D341Med (cell line): ENCODE measurements around the gene RAP2A.
A peak's percentile ranks its signal among the peaks of the same experiment; 100 is the strongest.

ENCODE experiments used
- DNase-seq: peaks from one replicate; pipeline ENCODE4 v3.0.0; 2012; ENCODE audit warnings: low spot score

The RAP2A gene

DNA sequence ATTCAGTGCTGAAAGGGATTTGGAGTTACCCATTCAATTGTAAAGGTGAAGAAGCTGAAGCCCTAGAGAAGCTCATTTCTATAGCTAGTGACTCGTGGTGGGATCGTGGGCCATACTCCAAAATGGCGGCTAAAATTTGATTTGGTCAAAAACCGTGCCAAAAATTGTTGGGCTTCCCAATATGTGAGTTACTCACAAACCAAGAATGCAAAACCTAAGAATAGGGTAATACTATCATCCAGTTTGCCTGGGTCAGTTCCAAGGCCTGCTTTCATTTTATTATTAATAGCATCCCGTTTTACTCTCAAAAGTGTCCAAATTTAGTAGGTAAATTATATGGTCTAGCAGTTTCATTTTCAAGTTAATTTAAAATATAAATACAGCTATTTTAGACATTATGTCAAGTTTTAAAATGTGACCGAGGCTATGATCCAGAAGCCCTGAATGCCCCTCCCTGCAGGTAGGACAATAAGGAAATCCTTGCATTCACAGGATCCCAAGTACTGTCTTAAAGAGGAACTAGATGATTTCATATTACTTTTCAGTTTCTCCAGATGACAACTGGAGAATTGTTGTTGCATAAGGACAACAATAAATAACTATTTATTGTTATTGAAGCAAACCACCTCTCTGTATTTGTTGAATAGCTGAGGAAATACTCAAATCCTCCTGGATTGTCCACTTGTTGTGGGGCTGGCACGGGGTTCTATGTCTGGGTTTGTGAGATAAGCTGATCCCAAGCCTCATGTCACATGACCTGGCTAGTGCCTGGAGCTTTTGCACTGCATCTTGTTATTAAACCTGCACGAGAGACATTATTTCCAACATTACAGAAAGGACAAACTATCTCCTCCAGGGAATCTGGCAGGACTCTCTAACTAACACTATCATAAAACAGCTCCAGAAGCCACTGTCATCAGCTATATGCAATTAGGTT is 11.6 kb upstream of the RAP2A start:
- DNase-seq: no peak

DNA sequence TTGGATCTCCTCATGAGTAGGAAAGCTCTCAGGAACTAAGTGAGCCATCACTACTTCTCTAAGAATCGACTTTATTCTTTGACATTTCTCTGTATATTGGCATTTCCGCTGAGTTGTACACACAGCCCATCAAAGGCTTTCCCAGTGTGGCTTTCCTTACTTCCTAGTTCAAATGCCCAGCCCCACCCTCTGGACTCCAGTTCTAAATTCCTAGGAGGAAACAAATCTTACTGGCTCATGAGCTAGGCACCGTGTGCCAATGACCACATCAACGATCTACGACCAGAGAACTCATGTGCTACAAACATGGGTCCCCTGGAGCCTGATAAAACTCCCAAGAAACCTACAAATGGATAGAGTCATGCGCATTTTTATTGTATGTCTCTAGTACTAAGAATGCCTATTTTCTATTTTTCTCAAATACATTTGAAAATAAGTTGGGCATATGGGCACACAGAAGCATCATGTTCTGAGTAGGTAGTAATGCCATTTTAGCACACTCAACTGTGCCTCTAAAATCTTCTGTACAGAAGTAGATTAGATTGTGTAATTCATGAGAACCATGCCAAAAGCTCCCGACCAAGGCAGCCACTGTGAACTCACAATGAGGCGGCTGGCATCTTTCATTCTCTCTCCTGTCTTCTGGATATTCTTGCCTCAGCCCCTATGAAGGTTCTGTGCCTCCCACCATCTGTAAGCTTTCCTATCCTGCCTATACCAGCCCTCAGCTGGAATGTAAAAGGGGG is 10.5 kb upstream of the RAP2A start:
- DNase-seq: no peak

DNA sequence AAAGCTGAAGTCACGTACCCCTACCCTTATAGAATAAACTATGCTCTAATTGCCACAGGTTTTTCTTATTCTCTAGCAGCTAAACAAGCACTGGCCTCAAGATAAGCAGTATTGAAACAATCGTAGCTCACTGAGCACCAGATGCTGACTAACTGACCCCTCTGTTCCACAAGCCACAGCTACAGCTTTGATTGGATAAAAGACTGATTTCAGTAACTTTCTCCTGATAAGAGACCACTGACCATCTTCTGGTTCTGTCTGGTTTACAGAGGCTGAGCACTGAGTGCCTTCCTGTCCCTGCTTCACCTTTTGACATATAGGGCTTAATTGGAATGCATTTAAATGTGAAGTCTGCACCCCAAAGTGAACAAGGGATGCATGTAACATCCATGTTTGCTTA is 8.4 kb upstream of the RAP2A start:
- DNase-seq: no peak

DNA sequence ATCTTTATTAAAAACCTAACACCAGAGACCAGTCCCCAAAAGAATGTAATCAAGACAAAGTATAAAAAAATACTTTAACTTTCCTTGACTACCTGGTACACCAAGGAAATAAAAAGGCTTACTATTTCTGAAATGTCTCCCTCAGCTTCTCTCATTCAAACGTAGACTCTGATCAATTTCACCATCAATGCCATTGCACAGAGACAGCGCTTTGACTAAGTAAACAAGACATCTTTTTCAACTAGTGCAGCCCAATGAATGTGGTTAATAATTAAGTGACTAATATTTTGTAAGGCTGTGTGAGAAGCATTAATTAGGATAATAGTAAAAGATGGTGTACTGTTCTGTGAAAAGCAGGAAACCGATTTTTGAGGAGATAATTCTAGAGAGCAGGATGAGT is 7.3 kb upstream of the RAP2A start:
- no peak for DNase-seq

DNA sequence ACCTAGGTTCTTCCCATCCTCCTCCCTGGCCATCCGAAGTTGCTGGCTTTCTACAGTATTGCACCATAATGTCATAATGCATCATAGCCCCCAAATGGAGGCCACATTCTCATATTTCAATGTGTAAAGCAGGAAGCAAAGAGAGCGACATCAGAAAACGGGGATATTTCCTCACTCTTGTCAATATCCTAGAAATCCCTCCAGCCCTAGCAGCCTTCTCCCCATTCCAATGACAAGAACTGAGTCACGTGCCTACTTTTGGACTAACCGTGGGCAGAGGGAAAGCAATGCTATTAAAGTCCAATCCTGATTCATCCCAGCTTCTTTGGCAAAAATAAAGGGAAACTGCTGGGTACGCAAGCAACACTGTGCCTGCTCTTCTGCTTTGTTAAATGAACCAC is 4.3 kb upstream of the RAP2A start:
- no peak for DNase-seq

DNA sequence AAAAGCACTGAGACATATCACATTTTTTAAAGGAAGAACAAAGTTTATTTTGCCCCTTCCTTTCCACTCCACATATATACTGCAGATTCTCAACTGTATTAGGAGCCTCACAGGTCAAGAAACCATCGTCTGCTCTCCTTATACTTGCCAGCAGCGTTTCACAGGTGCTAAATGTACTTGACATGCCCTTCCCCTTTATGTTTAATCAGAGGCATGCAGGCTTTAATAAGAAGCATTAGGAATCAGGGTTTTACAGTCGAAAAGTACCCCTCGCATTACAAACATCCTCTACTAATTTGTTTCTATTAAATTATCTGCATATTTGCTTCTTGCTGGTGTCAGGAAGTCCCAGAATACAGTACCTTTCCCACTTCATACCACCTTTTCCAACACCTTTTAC is 3.7 kb upstream of the RAP2A start:
- DNase-seq: no peak

DNA sequence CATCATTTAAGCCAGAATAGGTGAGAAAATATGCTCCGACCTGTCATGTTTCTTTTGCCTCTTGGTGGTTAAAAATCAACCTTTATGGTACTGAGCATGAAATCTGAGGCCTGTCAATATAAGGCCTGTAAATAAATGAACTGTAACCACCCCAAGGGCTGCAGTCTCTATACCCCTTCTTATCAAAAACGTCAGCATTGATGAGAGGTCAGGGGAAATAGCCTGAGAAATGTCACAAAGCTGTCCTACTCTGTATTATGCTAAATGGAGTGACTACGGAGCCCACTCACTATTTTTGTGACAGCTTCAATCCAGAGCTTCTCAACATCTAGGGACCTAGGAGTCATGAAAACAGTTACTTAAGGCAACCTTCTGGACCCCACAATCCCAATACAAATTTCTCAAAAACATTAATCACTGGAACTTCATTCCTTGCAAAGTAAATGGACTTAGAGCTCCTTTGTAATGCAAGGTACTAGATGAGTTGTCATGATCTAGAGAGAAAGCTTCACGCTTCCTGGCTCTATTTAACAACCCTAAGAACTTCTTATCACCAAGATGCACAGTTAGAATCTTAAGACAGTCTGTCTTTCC is 2.7 kb upstream of the RAP2A start:
- DNase-seq: no peak

DNA sequence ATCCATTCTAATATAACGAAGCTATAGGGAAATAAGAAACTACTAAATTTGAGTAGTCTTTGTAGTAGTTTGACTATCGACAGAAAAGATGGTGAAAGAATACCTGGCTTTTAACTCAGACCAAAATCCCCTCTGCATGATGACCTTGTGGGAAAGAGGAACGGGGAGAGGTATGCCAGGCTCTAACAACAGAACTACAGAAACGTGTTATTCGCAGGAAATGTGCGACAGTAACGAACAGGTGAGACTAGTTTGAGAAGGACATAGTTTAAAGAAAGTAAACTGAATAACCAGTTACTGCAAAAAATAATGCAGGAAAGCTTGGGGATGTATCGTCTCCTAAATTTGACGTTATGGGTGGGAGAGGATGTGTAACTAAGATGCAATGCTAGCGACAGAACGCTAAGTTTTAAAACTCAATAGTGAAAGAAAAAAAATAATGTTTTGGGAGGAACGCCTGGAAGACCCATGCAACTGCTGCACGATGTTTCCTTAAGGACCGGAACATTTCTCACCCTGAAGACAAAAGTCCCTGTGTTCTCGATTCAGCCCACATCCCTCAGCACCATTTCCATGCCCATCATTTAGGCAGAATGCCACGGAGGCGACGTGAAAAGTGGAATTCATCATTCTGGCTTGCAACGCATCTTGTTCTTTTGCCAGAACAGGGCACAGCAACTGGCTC is 1.6 kb upstream of the RAP2A start:
- DNase-seq: no peak

DNA sequence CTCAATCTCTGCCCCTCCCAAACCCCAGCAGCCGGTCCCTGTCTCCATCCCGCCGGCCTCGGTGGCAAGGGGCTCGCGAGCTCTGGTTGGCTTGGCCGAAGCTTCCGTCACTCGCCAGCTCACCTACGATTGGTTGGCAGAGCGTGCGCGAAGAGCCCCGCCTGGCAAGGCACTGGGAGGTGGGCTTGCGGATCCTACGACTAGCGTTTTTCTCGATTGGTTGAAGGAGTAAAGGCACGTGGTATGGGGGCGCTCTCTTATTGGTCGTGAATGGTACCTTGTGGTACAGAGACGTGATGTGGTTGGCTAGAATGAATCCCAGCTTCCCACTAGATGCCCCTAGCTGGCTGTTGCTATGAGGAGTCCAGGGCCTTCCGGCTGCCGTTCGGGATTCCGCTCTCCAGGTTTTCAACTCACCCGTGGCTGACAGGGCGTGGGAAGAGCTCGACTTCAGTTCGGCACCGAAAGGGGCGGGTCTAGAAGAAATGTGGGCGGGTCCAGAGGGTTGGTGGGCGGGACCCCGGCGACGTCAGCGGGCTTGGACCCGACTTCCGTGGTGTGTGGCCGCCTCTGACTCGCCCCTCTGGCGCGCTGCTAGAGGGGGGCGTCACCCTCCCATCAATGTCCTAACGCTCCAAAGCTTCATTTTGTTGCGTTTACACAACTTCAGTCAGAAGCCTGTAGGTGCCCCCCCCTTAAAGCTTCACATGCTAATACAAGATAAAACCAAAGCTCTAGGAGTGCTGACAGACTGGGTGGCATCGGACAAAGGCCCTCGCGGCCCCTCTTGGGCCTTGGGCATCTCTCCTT is 847 bp upstream of the RAP2A start:
- peak; percentile 92 for DNase-seq

DNA sequence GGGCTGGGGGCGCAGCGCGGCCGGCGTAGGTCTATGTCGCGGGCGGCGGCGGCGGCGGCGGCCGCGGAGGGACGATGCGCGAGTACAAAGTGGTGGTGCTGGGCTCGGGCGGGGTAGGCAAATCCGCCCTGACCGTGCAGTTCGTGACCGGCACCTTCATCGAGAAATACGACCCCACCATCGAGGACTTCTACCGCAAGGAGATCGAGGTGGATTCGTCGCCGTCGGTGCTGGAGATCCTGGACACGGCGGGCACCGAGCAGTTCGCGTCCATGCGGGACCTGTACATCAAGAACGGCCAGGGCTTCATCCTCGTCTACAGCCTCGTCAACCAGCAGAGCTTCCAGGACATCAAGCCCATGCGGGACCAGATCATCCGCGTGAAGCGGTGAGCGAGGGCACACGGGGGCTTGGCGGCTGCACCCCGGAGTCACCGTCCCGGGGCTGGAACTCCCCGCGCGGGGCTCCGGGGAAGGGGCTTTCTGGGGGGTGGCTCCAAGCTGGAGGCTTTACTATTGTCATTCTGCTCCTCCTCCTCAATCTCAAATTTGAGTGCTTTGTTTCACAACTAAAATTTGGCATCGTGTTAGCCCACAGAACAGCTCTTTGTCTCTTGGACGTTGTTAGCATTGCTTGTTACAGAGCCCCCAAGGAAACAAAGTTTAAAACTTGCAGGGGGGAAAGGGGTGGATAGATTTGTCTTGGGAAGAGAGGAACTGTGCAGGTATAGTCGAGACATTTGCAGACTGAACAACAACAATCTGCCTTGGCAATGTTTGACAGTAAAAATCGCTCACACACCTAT is 630 bp downstream of the RAP2A start:
- peak; percentile 48 for DNase-seq

DNA sequence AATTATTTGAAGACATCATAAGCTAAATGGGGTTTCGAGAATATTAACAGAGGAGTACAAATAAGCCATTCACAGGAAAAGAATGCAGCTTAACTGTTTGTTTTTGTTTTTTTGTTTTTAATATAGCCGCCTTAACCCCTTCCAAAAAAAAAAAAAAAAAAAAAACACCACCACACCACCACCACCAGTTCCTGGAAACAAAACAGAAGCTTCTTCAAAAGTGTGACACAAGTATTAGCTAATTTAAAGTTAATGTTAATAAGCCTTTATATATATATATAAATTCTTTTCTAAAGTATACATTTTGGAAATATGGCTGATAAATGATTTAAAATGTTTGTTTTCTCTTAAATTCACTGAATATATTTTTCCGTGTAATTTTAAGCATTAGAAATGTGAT is 1.4 kb downstream of the RAP2A start:
- no peak for DNase-seq

DNA sequence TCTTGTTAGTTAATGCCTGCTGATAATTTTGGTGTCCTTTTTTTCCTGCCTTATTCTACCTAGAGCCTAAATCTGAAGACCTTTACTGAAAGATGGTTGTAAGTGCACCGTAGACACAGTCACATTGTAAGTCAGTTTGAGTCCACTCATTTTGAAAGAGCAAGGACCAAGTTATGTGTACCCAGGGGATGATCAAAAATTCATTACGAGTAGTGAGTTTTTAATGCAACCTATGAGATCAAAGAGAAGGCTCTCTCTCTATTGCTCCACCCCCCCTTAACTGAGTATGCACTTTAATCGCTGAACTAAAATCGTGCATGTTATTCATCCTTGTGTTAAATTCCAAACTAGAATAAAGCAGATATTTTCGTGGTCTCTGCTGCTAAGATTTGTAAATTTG is 1.8 kb downstream of the RAP2A start:
- DNase-seq: no peak

DNA sequence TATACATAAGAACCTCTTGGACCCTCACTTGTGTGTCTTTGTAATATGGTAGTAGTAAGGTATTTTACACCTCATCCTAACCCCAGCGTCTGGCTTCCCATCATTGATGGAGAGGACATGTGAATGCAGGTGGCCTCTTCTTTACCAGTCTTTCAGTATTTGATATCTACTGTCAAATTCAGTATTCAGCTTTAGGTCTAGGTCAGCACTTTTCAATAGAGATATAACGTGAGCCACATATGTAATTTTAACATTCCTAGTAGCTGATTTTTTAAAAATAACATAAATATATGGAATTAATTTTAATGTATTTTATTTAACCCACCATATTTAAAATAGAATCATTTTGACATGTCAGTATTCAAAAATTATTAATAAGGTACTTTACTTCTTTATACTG is 2.9 kb downstream of the RAP2A start:
- DNase-seq: no peak

DNA sequence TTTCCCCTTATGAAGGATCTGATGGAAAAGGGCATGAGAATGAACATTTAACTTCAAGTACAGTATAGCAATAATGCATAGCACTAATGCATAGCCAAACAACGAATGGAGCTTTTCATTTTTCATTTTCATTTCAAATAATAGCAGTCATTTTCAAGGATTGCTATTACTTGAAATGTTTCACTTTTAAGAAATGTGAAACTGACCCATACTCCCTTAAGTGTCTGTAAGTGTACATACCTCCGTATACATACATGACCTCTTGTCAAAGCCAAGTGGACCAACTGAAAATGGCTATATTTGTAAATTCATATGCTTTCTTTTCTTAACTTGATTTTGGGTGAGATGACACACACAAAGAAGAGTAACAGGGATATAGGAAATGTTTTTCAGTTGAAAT is 3.8 kb downstream of the RAP2A start:
- no peak for DNase-seq

DNA sequence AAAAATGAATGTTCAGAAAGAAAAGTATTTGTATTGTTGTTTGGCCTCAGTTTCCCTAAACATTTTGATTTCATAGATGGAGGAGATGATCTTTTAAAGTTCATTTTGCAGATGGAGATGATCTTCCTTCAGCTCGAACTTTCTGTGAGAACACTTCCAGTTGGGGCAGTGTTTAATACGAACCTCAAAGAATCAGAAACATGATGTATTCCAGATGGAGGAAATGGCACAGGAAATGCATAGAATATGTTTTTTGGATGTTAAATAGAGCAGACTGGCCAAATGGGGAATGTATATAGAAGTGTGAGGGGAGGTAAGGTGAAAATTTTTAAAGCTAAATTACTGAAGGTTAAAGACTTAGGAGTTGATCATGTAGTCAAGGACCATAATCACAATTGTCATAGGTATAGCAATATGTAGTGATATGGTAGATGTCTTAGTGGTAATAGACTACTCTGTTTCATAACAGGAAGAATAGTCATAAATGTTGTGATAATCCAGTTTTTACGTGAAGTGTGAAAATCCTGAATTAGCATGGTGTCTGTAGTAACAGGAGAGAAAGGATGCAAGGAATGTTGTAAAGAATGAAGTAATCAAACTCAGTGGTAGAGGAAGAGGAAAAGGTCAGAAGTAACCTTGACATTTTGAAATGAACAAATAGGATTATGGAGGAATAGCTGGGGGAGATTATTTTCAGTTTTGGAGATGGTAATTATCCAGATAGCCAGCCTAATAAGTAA is 5.1 kb downstream of the RAP2A start:
- DNase-seq: no peak

DNA sequence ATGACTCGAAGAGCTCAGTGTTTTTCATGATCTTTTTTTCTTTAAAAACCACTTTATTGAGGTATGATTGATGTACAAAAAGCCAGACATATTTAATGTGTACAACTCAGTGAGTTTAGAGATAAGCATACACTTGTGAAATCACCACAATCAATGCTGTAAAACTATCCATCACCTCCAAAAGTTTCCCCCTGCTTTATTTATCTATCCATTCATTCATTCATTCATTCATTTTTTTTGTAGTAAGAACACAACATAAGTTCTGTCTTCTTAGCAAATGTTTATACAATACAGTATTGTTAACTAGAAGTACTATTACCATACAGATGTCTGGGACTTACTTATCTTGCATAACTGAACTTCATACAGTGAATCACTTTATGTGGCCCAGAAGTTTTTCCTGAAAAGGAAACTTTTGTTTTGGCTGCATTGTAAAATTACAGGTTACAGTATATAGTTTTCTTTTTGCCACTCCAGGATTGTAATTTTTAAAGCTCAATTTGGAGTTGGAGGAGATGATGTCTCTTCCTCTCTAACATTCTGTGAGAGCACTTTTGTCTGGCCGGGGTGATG is 6.7 kb downstream of the RAP2A start:
- no peak for DNase-seq

DNA sequence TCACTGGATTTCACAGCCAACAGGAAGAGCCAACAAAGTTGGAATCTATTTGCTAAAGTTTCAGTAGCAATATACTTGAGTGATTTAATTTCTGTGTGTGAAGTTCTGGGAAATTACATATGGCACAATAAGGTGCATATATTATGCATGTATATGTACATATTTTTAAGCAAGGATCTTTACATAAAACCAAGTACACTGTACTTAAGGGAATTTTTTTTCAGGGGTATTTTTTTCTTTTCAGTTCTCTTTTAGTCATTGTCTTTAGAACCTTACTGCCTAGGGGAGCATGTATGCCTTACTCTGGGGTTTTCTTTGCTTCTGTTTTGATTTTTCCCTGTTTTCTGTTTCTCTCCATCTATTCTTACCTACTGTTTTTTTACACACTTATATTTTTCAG is 7.4 kb downstream of the RAP2A start:
- no peak for DNase-seq

DNA sequence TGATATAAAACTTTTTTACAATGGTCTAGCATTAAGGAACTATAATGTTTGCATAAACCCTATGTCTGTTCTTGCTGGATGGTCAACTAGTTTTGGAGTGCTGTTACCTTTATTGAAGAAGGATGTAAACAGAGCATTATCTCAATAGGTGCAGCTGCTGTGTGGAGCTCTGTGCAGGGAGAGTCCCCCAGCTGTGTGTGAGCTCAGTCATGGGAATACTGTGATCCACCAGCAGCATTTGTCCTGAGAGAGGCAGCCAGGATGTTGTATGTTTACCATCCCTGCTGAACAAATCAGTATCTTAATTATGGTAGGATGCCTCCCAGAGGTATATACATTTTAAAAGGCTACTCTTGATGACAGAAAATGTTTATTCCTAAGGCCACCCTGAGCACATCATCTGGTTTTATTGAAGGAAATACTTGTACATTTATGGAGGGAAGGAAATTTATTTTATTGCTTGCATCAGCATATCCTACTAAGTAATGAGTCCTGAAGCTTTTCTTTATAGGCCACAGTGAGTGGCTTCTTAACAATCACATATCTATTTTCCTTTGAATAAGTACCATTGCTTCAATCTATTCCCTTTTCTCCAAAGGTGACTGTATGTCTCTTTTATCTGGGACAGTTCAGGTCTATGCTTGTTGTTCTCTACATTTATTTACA is 11.7 kb downstream of the RAP2A start:
- no peak for DNase-seq

DNA sequence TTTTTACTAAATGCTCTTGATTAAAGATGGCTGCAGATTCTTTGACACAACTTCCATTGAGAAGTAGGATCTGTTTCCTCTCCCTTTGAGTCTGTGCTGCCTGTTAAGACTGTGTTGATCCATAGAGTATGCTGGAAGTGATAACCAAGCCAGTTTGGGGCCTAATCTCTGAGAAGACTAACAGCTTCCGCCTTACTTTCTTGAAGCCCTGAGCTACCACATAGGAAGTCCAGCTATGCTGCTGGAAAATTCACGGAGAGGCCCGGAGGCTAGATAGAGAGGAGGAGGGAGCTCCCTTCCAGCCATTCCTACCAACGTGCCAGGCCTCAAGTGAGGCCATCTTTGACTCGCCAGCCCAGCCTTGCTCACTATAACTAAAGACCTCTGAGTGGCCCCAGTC is 12.5 kb downstream of the RAP2A start:
- no peak for DNase-seq
